ENCODE measurements around the gene CAMK2D.

CAMK2D gene

GRCh38 chr4:113537628-113538027 lies 223.9 kb downstream of the CAMK2D start:
- WGBS (ENCODE audit: insufficient coverage, insufficient read length) = no CpG with 5 or more reads among the region's 1 CpG
- no peaks in the 10 kb centered on the region for H3K27me3 ChIP-seq (ENCODE audit: control insufficient read depth, insufficient read depth, low read length)
- no peak for DNase-seq (ENCODE audit: low read depth, low spot score)
- H3K36me3 ChIP-seq (ENCODE audit: control insufficient read depth, insufficient read depth, low read length) = no peaks in the 10 kb centered on the region
- no peak overlapping the region for H3K27ac ChIP-seq (ENCODE audit: low read length)
- H3K4me3 ChIP-seq (ENCODE audit: low read length) = no peak overlapping the region
- no peaks in the 10 kb centered on the region for H3K9me3 ChIP-seq (ENCODE audit: control insufficient read depth, insufficient read depth, low read length)
- H3K4me1 ChIP-seq (ENCODE audit: control insufficient read depth, insufficient read depth, low read length) = no peaks in the 10 kb centered on the region

- Histone ChIP-seq H3K4me1 (ENCODE audit: control insufficient read depth, insufficient read depth, low read length) (no peaks in the 10 kb centered on the region), H3K9me3 (ENCODE audit: control insufficient read depth, insufficient read depth, low read length) (no peaks in the 10 kb centered on the region), H3K27ac (ENCODE audit: low read length) (no peak overlapping the region), H3K36me3 (ENCODE audit: control insufficient read depth, insufficient read depth, low read length) (no peaks in the 10 kb centered on the region), H3K27me3 (ENCODE audit: control insufficient read depth, insufficient read depth, low read length) (no peaks in the 10 kb centered on the region), H3K4me3 (ENCODE audit: low read length) (no peak overlapping the region)
- no peak for DNase-seq (ENCODE audit: low read depth, low spot score)
- WGBS (ENCODE audit: insufficient coverage, insufficient read length) = no CpG with 5 or more reads among the region's 2 CpGs
Measured at GRCh38 chr4:113537203-113537602, 224.3 kb downstream of the CAMK2D start.

GRCh38 chr4:113534711-113535110 lies 226.8 kb downstream of the CAMK2D start:
- Histone ChIP-seq H3K9me3 (ENCODE audit: control insufficient read depth, insufficient read depth, low read length) (no peaks in the 10 kb centered on the region), H3K27me3 (ENCODE audit: control insufficient read depth, insufficient read depth, low read length) (no peaks in the 10 kb centered on the region), H3K36me3 (ENCODE audit: control insufficient read depth, insufficient read depth, low read length) (no peaks in the 10 kb centered on the region), H3K4me3 (ENCODE audit: low read length) (no peak overlapping the region), H3K27ac (ENCODE audit: low read length) (no peak overlapping the region), H3K4me1 (ENCODE audit: control insufficient read depth, insufficient read depth, low read length) (no peaks in the 10 kb centered on the region)
- WGBS (ENCODE audit: insufficient coverage, insufficient read length) = no CpG with 5 or more reads among the region's 1 CpG
- no peak for DNase-seq (ENCODE audit: low read depth, low spot score)

GRCh38 chr4:113531572-113531971 lies 230.0 kb downstream of the CAMK2D start:
- Histone ChIP-seq H3K27ac (ENCODE audit: low read length) (no peak overlapping the region), H3K36me3 (ENCODE audit: control insufficient read depth, insufficient read depth, low read length) (no peaks in the 10 kb centered on the region), H3K4me1 (ENCODE audit: control insufficient read depth, insufficient read depth, low read length) (no peaks in the 10 kb centered on the region), H3K4me3 (ENCODE audit: low read length) (no peak overlapping the region), H3K27me3 (ENCODE audit: control insufficient read depth, insufficient read depth, low read length) (no peaks in the 10 kb centered on the region), H3K9me3 (ENCODE audit: control insufficient read depth, insufficient read depth, low read length) (no peaks in the 10 kb centered on the region)
- WGBS (ENCODE audit: insufficient coverage, insufficient read length) = no CpG with 5 or more reads among the region's 2 CpGs
- no peak for DNase-seq (ENCODE audit: low read depth, low spot score)

- no peaks in the 10 kb centered on the region for H3K27me3 ChIP-seq (ENCODE audit: control insufficient read depth, insufficient read depth, low read length)
- H3K4me1 ChIP-seq (ENCODE audit: control insufficient read depth, insufficient read depth, low read length) = no peaks in the 10 kb centered on the region
- no peak for DNase-seq (ENCODE audit: low read depth, low spot score)
- H3K9me3 ChIP-seq (ENCODE audit: control insufficient read depth, insufficient read depth, low read length) = no peaks in the 10 kb centered on the region
- H3K4me3 ChIP-seq (ENCODE audit: low read length) = no peak overlapping the region
- H3K27ac ChIP-seq (ENCODE audit: low read length) = no peak overlapping the region
- WGBS (ENCODE audit: insufficient coverage, insufficient read length) = no CpG with 5 or more reads among the region's 1 CpG
- H3K36me3 ChIP-seq (ENCODE audit: control insufficient read depth, insufficient read depth, low read length) = no peaks in the 10 kb centered on the region
Measured at GRCh38 chr4:113528395-113528794, 233.1 kb downstream of the CAMK2D start.

GRCh38 chr4:113525521-113525920 lies 236.0 kb downstream of the CAMK2D start:
- H3K27ac ChIP-seq (ENCODE audit: low read length) = no peak overlapping the region
- no CpG with 5 or more reads among the region's 2 CpGs for WGBS (ENCODE audit: insufficient coverage, insufficient read length)

GRCh38 chr4:113524505-113525186 lies 236.9 kb downstream of the CAMK2D start:
- no peak for DNase-seq (ENCODE audit: low read depth, low spot score)
- Histone ChIP-seq H3K27me3 (ENCODE audit: control insufficient read depth, insufficient read depth, low read length) (no peaks in the 10 kb centered on the region), H3K36me3 (ENCODE audit: control insufficient read depth, insufficient read depth, low read length) (no peaks in the 10 kb centered on the region), H3K4me3 (ENCODE audit: low read length) (no peak overlapping the region), H3K4me1 (ENCODE audit: control insufficient read depth, insufficient read depth, low read length) (no peaks in the 10 kb centered on the region), H3K9me3 (ENCODE audit: control insufficient read depth, insufficient read depth, low read length) (no peaks in the 10 kb centered on the region), H3K27ac (ENCODE audit: low read length) (no peak overlapping the region)
- WGBS (ENCODE audit: insufficient coverage, insufficient read length) = no CpG with 5 or more reads among the region's 2 CpGs

More at GRCh38 chr4:113525521-113525920, 236.0 kb downstream of the CAMK2D start:
- DNase-seq (ENCODE audit: low read depth, low spot score) = no peak
- Histone ChIP-seq H3K9me3 (ENCODE audit: control insufficient read depth, insufficient read depth, low read length) (no peaks in the 10 kb centered on the region), H3K4me1 (ENCODE audit: control insufficient read depth, insufficient read depth, low read length) (no peaks in the 10 kb centered on the region), H3K4me3 (ENCODE audit: low read length) (no peak overlapping the region), H3K36me3 (ENCODE audit: control insufficient read depth, insufficient read depth, low read length) (no peaks in the 10 kb centered on the region), H3K27me3 (ENCODE audit: control insufficient read depth, insufficient read depth, low read length) (no peaks in the 10 kb centered on the region)

GRCh38 chr4:113524096-113524495 lies 237.4 kb downstream of the CAMK2D start:
- no peak for DNase-seq (ENCODE audit: low read depth, low spot score)
- Histone ChIP-seq H3K27me3 (ENCODE audit: control insufficient read depth, insufficient read depth, low read length) (no peaks in the 10 kb centered on the region), H3K27ac (ENCODE audit: low read length) (no peak overlapping the region), H3K36me3 (ENCODE audit: control insufficient read depth, insufficient read depth, low read length) (no peaks in the 10 kb centered on the region), H3K4me1 (ENCODE audit: control insufficient read depth, insufficient read depth, low read length) (no peaks in the 10 kb centered on the region), H3K9me3 (ENCODE audit: control insufficient read depth, insufficient read depth, low read length) (no peaks in the 10 kb centered on the region), H3K4me3 (ENCODE audit: low read length) (no peak overlapping the region)
- WGBS (ENCODE audit: insufficient coverage, insufficient read length) = no CpG with 5 or more reads among the region's 1 CpG

GRCh38 chr4:113522433-113522832 lies 239.1 kb downstream of the CAMK2D start:
- Histone ChIP-seq H3K4me3 (ENCODE audit: low read length) (no peak overlapping the region), H3K9me3 (ENCODE audit: control insufficient read depth, insufficient read depth, low read length) (no peaks in the 10 kb centered on the region), H3K27ac (ENCODE audit: low read length) (no peak overlapping the region), H3K27me3 (ENCODE audit: control insufficient read depth, insufficient read depth, low read length) (no peaks in the 10 kb centered on the region), H3K36me3 (ENCODE audit: control insufficient read depth, insufficient read depth, low read length) (no peaks in the 10 kb centered on the region), H3K4me1 (ENCODE audit: control insufficient read depth, insufficient read depth, low read length) (no peaks in the 10 kb centered on the region)
- WGBS (ENCODE audit: insufficient coverage, insufficient read length) = no CpG with 5 or more reads among the region's 2 CpGs
- no peak for DNase-seq (ENCODE audit: low read depth, low spot score)

- no CpG with 5 or more reads among the region's 2 CpGs for WGBS (ENCODE audit: insufficient coverage, insufficient read length)
- Histone ChIP-seq H3K27ac (ENCODE audit: low read length) (no peak overlapping the region), H3K4me3 (ENCODE audit: low read length) (no peak overlapping the region), H3K9me3 (ENCODE audit: control insufficient read depth, insufficient read depth, low read length) (no peaks in the 10 kb centered on the region), H3K36me3 (ENCODE audit: control insufficient read depth, insufficient read depth, low read length) (no peaks in the 10 kb centered on the region), H3K4me1 (ENCODE audit: control insufficient read depth, insufficient read depth, low read length) (no peaks in the 10 kb centered on the region), H3K27me3 (ENCODE audit: control insufficient read depth, insufficient read depth, low read length) (no peaks in the 10 kb centered on the region)
- DNase-seq (ENCODE audit: low read depth, low spot score) = no peak
Measured at GRCh38 chr4:113513382-113513781, 248.2 kb downstream of the CAMK2D start.

- Histone ChIP-seq H3K36me3 (ENCODE audit: control insufficient read depth, insufficient read depth, low read length) (no peaks in the 10 kb centered on the region), H3K9me3 (ENCODE audit: control insufficient read depth, insufficient read depth, low read length) (no peaks in the 10 kb centered on the region), H3K27ac (ENCODE audit: low read length) (no peak overlapping the region), H3K4me3 (ENCODE audit: low read length) (no peak overlapping the region), H3K4me1 (ENCODE audit: control insufficient read depth, insufficient read depth, low read length) (no peaks in the 10 kb centered on the region), H3K27me3 (ENCODE audit: control insufficient read depth, insufficient read depth, low read length) (no peaks in the 10 kb centered on the region)
- no peak for DNase-seq (ENCODE audit: low read depth, low spot score)
- no CpG with 5 or more reads among the region's 6 CpGs for WGBS (ENCODE audit: insufficient coverage, insufficient read length)
Measured at GRCh38 chr4:113512880-113513279, 248.7 kb downstream of the CAMK2D start.

All from iPS DF 6.9 (cell line).